MCF 10A (cell line): ENCODE measurements around the gene CCDC40. TPM values are rescaled to one million over a fixed set of nuclear protein-coding genes. Genes with fewer than 3 reads are reported as not detected.

Experiments used
- BruUV-seq: library from RNA; stranded (reverse); fragments of 400-500 nt; replicated peaks from 2 replicates; lab custom pipeline; 2021; lab: Mats Ljungman, UMichigan
- CTCF ChIA-PET: fragments of 300-600 bp; sonication (Branson Sonifier 250); formaldehyde crosslinking; extraction: SDS; loops from one replicate; lab custom pipeline; 2021; ENCODE audit warnings: antibody characterized with exemption, inconsistent platforms; lab: Yijun Ruan, JAX
- POLR2A ChIA-PET: fragments of 300-600, 350-650 bp; sonication (Branson Sonifier 250); formaldehyde crosslinking; extraction: SDS; loops from one replicate; lab custom pipeline; 2020; ENCODE audit warnings: antibody characterized with exemption, inconsistent platforms; lab: Yijun Ruan, JAX
- DNase-seq: peaks from one replicate; pipeline ENCODE4 v3.0.0-alpha.2; 2018; ENCODE audit not compliant: unreplicated experiment
- H3K27ac Mint-ChIP-seq: one replicate; pipeline ENCODE4 v1.8.0; 2022; ENCODE audit warnings: mild to moderate bottlenecking, low read depth, mixed read lengths; ENCODE audit not compliant: unreplicated experiment
- H3K27me3 Mint-ChIP-seq: one replicate; pipeline ENCODE4 v1.8.0; 2022; ENCODE audit warnings: mixed read lengths; ENCODE audit not compliant: insufficient read depth, unreplicated experiment
- H3K36me3 Mint-ChIP-seq: one replicate; pipeline ENCODE4 v1.8.0; 2022; ENCODE audit warnings: mild to moderate bottlenecking, moderate library complexity, mixed read lengths; ENCODE audit not compliant: insufficient read depth, unreplicated experiment
- H3K4me1 Mint-ChIP-seq: one replicate; pipeline ENCODE4 v1.8.0; 2022; ENCODE audit warnings: mixed read lengths; ENCODE audit not compliant: insufficient read depth, unreplicated experiment
- H3K4me3 Mint-ChIP-seq: one replicate; pipeline ENCODE4 v1.8.0; 2022; ENCODE audit warnings: mild to moderate bottlenecking, moderate library complexity, mixed read lengths; ENCODE audit not compliant: unreplicated experiment
- H3K9me3 Mint-ChIP-seq: one replicate; pipeline ENCODE4 v1.8.0; 2022; ENCODE audit warnings: mixed read lengths; ENCODE audit not compliant: unreplicated experiment
- CTCF ChIP-seq: fragments of 200-600 bp; IDR thresholded peaks from one replicate; pipeline ENCODE4 v1.8.0; 2022; ENCODE audit warnings: antibody characterized with exemption, mild to moderate bottlenecking; ENCODE audit not compliant: unreplicated experiment
- intact Hi-C: fragments of 100-400 bp; cut with micrococcal nuclease; formaldehyde crosslinking; loops from 2 replicates; pipeline ENCODE4 v1.14.1; 2022
- total RNA-seq: library from RNA; stranded (reverse); gene quantifications from 2 replicates; pipeline ENCODE4 v1.2.3, GENCODE V29; 2022

The CCDC40 gene
- total RNA-seq, 1 experiment from 2014 or later: 4.1 TPM

DNA sequence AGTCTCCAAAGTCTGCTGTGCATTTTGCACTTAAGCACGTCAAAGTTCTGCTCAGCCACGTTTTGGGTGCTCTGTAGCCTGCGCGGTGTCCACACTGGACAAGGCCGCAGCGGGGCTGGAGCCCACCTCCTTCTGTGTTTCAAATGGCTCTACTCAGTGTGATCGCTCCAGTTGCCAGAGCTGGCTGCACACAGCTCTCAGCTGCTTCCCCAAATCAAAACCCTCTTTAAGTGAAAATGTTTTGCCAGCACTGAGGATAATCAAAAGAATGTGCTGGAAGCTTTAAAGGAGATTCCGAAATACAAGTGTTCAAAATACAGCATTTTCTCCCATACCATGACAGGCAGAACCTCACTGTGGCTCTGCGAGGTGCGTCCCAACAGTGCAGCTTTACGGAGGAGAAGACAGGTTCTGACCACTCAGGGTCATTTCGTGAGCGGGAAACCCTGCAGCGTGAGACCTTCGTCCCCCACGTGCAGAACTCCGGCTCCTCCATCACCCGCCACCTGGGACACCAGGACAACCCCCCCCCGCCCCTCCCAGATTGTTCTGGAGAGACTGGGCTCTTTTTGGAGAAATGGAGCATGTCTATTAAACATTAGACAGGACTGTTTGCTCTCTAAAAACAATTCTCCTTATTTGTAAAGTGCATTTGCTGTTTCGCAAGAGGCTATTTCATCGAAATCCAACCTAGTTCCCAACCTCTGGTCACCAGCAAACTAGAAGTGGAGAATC lies 17.4 kb upstream of the CCDC40 start:
- intact Hi-C loops: no loop called here
- H3K4me3 Mint-ChIP-seq: no peak overlapping the region
- DNase-seq: no peak
- CTCF ChIA-PET: interaction anchor here (0.6 to 0.7 kb wide), 2 partner anchors 8 to 235 kb away, joined by 3 to 6 read pairs; no protein-coding TSS in a partner anchor
- peaks cover 18% of the 10 kb centered on the region for H3K36me3 Mint-ChIP-seq
- H3K4me1 Mint-ChIP-seq: no peaks in the 10 kb centered on the region
- no TSS peak for BruUV-seq
- no peak for TF ChIP-seq CTCF
- H3K27ac Mint-ChIP-seq: no peak overlapping the region
- H3K9me3 Mint-ChIP-seq: no peaks in the 10 kb centered on the region
- POLR2A ChIA-PET: no interaction called here
- no peaks in the 10 kb centered on the region for H3K27me3 Mint-ChIP-seq

DNA sequence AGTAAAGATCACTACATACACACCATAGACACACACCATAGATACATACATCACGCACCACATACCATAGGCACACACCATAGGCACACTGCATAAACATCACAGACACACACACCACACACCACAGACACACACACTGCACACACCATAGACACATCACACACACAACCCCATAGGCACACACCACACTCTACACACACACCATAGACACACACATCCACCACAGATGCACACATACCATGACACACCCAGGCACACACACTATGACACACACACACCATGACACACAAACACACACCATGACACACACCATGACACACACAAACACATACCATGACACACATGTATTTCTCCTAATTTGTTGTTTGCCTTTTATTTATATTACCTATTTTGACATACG lies 14.8 kb upstream of the CCDC40 start:
- Mint-ChIP-seq H3K9me3 (no peaks in the 10 kb centered on the region), H3K4me1 (no peaks in the 10 kb centered on the region), H3K4me3 (no peak overlapping the region), H3K27ac (no peak overlapping the region), H3K27me3 (no peaks in the 10 kb centered on the region), H3K36me3 (peaks cover 10% of the 10 kb centered on the region)
- no peak for DNase-seq
- intact Hi-C loops: no loop called here
- ChIA-PET POLR2A (interaction anchor here (1.6 kb wide), 1 partner anchor 13 kb away, joined by 6 read pairs; no protein-coding TSS in a partner anchor), CTCF (interaction anchor here (2.2 kb wide), 1 partner anchor 13 kb away, joined by 9 read pairs; no protein-coding TSS in a partner anchor)
- TF ChIP-seq CTCF: no peak
- no TSS peak for BruUV-seq

GRCh38 chr17:80023481-80024205 lies 12.8 kb upstream of the CCDC40 start:
- intact Hi-C loops: no loop called here
- Mint-ChIP-seq H3K27ac (no peak overlapping the region), H3K27me3 (no peaks in the 10 kb centered on the region), H3K4me1 (peaks cover 6% of the 10 kb centered on the region), H3K36me3 (peaks cover 6% of the 10 kb centered on the region), H3K4me3 (no peak overlapping the region), H3K9me3 (no peaks in the 10 kb centered on the region)
- ChIA-PET POLR2A (no interaction called here), CTCF (interaction anchor here (0.6 kb wide), 1 partner anchor 105 kb away, joined by 3 read pairs; no protein-coding TSS in a partner anchor)
- BruUV-seq: no TSS peak
- TF ChIP-seq CTCF: no peak
- no peak for DNase-seq
